GM13976 (cell line): ENCODE data around the gene MEIOC.
A peak's percentile ranks its signal among the peaks of the same experiment; 100 is the strongest.
"Not testable (repeated sequence)": the region's sequence is repeated elsewhere in the genome, so short reads cannot be mapped to it uniquely, and the experiment has no call there.

Experiments
- DNase-seq: peaks from one replicate; pipeline ENCODE4 v3.0.0; 2012; ENCODE audit warnings: low spot score
- CTCF ChIP-seq: IDR thresholded peaks from 2 replicates; pipeline ENCODE4 v1.5.1; 2012; ENCODE audit warnings: borderline replicate concordance, mild to moderate bottlenecking; ENCODE audit not compliant: insufficient read depth; ENCODE audit errors: extremely low read depth, missing control alignments, control extremely low read depth
- in situ Hi-C: fragments of 300-500 bp; cut with MboI; formaldehyde crosslinking; loops from one replicate; pipeline ENCODE4 v1.12.0; 2022; ENCODE audit warnings: low sequenced_read_pairs, mixed read lengths, inconsistent platforms; ENCODE audit not compliant: unreplicated experiment

Gene MEIOC

GRCh38 chr17:44687756-44688155 is 31.5 kb downstream of the MEIOC start:
- TF ChIP-seq CTCF, result no peak
- in situ Hi-C loops, result no loop called here
- no peak for DNase-seq

GRCh38 chr17:44688200-44688599 is 31.9 kb downstream of the MEIOC start:
- in situ Hi-C loops, result no loop called here
- DNase-seq, result no peak
- no peak for TF ChIP-seq CTCF

- DNase-seq, result peak; percentile 54
Observed at GRCh38 chr17:44688675-44689476, 32.6 kb downstream of the MEIOC start.

GRCh38 chr17:44689477-44690217 is 33.4 kb downstream of the MEIOC start, which contains the start of gene CCDC43:
TSS of gene CCDC43 (minus strand) at chr17:44689776. CDS start at chr17:44689753, 23 bp downstream.
- in situ Hi-C loops, result no loop called here
- peak; percentile 95 for DNase-seq
- TF ChIP-seq CTCF, result no peak

More at GRCh38 chr17:44688675-44689476, 32.6 kb downstream of the MEIOC start:
- in situ Hi-C loops, result no loop called here
- TF ChIP-seq CTCF, result no peak

GRCh38 chr17:44690746-44691306 is 34.6 kb downstream of the MEIOC start:
- DNase-seq, in situ Hi-C loops: not testable (repeated sequence)
- TF ChIP-seq CTCF, result peak; percentile 23

GRCh38 chr17:44693609-44694008 is 37.3 kb downstream of the MEIOC start:
- no peak for TF ChIP-seq CTCF
- in situ Hi-C loops, result no loop called here
- no peak for DNase-seq

- DNase-seq, in situ Hi-C loops: not testable (repeated sequence)
Observed at GRCh38 chr17:44700288-44700687, 44.0 kb downstream of the MEIOC start.
